ENCODE measurements around the gene FASN. TPM values are rescaled to one million over a fixed set of nuclear protein-coding genes. Genes with fewer than 3 reads are reported as not detected.
A peak's percentile ranks its signal among the peaks of the same experiment; 100 is the strongest.
"Not testable (repeated sequence)": the region's sequence is repeated elsewhere in the genome, so short reads cannot be mapped to it uniquely, and the experiment has no call there.

FASN gene
- polyA plus RNA-seq, 4 donors = 29.5 to 65.2 (median 45.9) TPM

GRCh38 chr17:82047914-82048570, 50.0 kb downstream of the FASN start:
- no peak for DNase-seq (ENCODE audit: low read depth in 4 of 4, low spot score in 2 of 4)

- DNase-seq (ENCODE audit: low read depth in 4 of 4, low spot score in 2 of 4) = no peak
Measured at GRCh38 chr17:82047379-82047778, 50.7 kb downstream of the FASN start.

- no peak for DNase-seq (ENCODE audit: low read depth in 4 of 4, low spot score in 2 of 4)
Measured at GRCh38 chr17:82046903-82047302, 51.1 kb downstream of the FASN start.

- DNase-seq (ENCODE audit: low read depth in 4 of 4, low spot score in 2 of 4) = no peak
Measured at GRCh38 chr17:82045936-82046484, 52.0 kb downstream of the FASN start.

GRCh38 chr17:82043507-82043906, 54.5 kb downstream of the FASN start:
- DNase-seq (ENCODE audit: low read depth in 4 of 4, low spot score in 2 of 4) = no peak

GRCh38 chr17:82042649-82043048, 55.4 kb downstream of the FASN start:
- no peak for DNase-seq (ENCODE audit: low read depth in 4 of 4, low spot score in 2 of 4)

- DNase-seq (ENCODE audit: low read depth in 4 of 4, low spot score in 2 of 4) = no peak
Measured at GRCh38 chr17:82041144-82041814, 56.8 kb downstream of the FASN start.

GRCh38 chr17:82039695-82040299, 58.2 kb downstream of the FASN start:
- DNase-seq (ENCODE audit: low read depth in 4 of 4, low spot score in 2 of 4) = no peak

GRCh38 chr17:82038796-82039409, 59.1 kb downstream of the FASN start:
- DNase-seq (ENCODE audit: low read depth in 4 of 4, low spot score in 2 of 4) = not testable (repeated sequence)

GRCh38 chr17:82037889-82038195, 60.2 kb downstream of the FASN start:
- no peak for DNase-seq (ENCODE audit: low read depth in 4 of 4, low spot score in 2 of 4)

- peak; percentile 84 to 91 (median 88) for DNase-seq (ENCODE audit: low read depth in 4 of 4, low spot score in 2 of 4)
Measured at GRCh38 chr17:82037092-82037888, 60.7 kb downstream of the FASN start, which contains the start of gene DCXR. Gene DCXR (minus strand): TSS chr17:82037697. CDS start chr17:82037682, 15 bp downstream.

- DNase-seq (ENCODE audit: low read depth in 4 of 4, low spot score in 2 of 4) = no peak
Measured at GRCh38 chr17:82036634-82037091, 61.4 kb downstream of the FASN start.

GRCh38 chr17:82035956-82036633, 61.9 kb downstream of the FASN start:
- DNase-seq (ENCODE audit: low read depth in 4 of 4, low spot score in 2 of 4) = no peak

- no peak for DNase-seq (ENCODE audit: low read depth in 4 of 4, low spot score in 2 of 4)
Measured at GRCh38 chr17:82035488-82035887, 62.5 kb downstream of the FASN start.

- DNase-seq (ENCODE audit: low read depth in 4 of 4, low spot score in 2 of 4) = no peak
Measured at GRCh38 chr17:82034371-82035011, 63.5 kb downstream of the FASN start.

GRCh38 chr17:82033359-82034085, 64.5 kb downstream of the FASN start:
- no peak for DNase-seq (ENCODE audit: low read depth in 4 of 4, low spot score in 2 of 4)

GRCh38 chr17:82031885-82032627, 66.0 kb downstream of the FASN start:
- DNase-seq (ENCODE audit: low read depth in 4 of 4, low spot score in 2 of 4) = no peak

- DNase-seq (ENCODE audit: low read depth in 4 of 4, low spot score in 2 of 4) = no peak
Measured at GRCh38 chr17:82031303-82031884, 66.6 kb downstream of the FASN start, which contains the start of gene RAC3. Gene RAC3 (plus strand): TSS chr17:82031678. CDS start chr17:82031762, 84 bp downstream.

Data from left renal cortex interstitium (tissue), 4 donors.